H9 (cell line): ENCODE measurements around the gene YWHAB. TPM values are rescaled to one million over a fixed set of nuclear protein-coding genes. Genes with fewer than 3 reads are reported as not detected.

ENCODE experiments used
- DNase-seq: peaks from one replicate; pipeline ENCODE4 v3.0.0-alpha.2; 2017
- H2AFZ ChIP-seq: one replicate; pipeline ENCODE4 v1.6.1; 2013; ENCODE audit warnings: mild to moderate bottlenecking, low read length, control low read depth, moderate library complexity
- H2AK5ac ChIP-seq: 2 replicates; pipeline ENCODE4 v1.6.1; 2013; ENCODE audit warnings: low read length, control low read depth, mixed read lengths; ENCODE audit not compliant: insufficient read length
- H2BK120ac ChIP-seq: one replicate; pipeline ENCODE4 v1.6.1; 2013; ENCODE audit warnings: low read depth, mild to moderate bottlenecking, low read length, control low read depth, inconsistent platforms; ENCODE audit not compliant: poor library complexity, severe bottlenecking
- H2BK12ac ChIP-seq: 2 replicates; pipeline ENCODE4 v1.6.1; 2013; ENCODE audit warnings: low read length, control low read depth, mixed read lengths, low read depth; ENCODE audit not compliant: insufficient read length
- H2BK15ac ChIP-seq: 2 replicates; pipeline ENCODE4 v1.6.1; 2013; ENCODE audit warnings: low read depth, low read length, control low read depth
- H2BK20ac ChIP-seq: one replicate; pipeline ENCODE4 v1.6.1; 2013; ENCODE audit warnings: low read depth, mild to moderate bottlenecking, low read length, control low read depth, inconsistent platforms; ENCODE audit not compliant: poor library complexity, severe bottlenecking
- H2BK5ac ChIP-seq: 2 replicates; pipeline ENCODE4 v1.6.1; 2013; ENCODE audit warnings: low read length, control low read depth, mixed read lengths; ENCODE audit not compliant: insufficient read length
- H3K14ac ChIP-seq: 2 replicates; pipeline ENCODE4 v1.6.1; 2013; ENCODE audit warnings: low read length, control low read depth; ENCODE audit not compliant: insufficient read depth
- H3K18ac ChIP-seq: 2 replicates; pipeline ENCODE4 v1.6.1; 2013; ENCODE audit warnings: low read depth, mild to moderate bottlenecking, mixed read lengths, low read length, control low read depth; ENCODE audit not compliant: insufficient read length
- H3K23ac ChIP-seq: 2 replicates; pipeline ENCODE4 v1.6.1; 2013; ENCODE audit warnings: low read length, control low read depth, mixed read lengths, low read depth; ENCODE audit not compliant: insufficient read length
- H3K23me2 ChIP-seq: 2 replicates; pipeline ENCODE4 v1.6.1; 2013; ENCODE audit warnings: low read depth, mild to moderate bottlenecking, mixed read lengths, low read length, control low read depth; ENCODE audit not compliant: insufficient read length, poor library complexity, severe bottlenecking
- H3K27ac ChIP-seq: 2 replicates; pipeline ENCODE4 v1.5.1; 2013; ENCODE audit warnings: low read length, control low read depth, mixed read lengths, low read depth; ENCODE audit not compliant: insufficient read length
- H3K27me3 ChIP-seq: 2 replicates; pipeline ENCODE4 v1.6.1; 2013; ENCODE audit warnings: low read length, control low read depth, inconsistent platforms; ENCODE audit not compliant: insufficient read depth
- H3K4ac ChIP-seq: 2 replicates; pipeline ENCODE4 v1.6.1; 2013; ENCODE audit warnings: low read depth, mild to moderate bottlenecking, control low read depth, inconsistent platforms, low read length, moderate library complexity
- H3K4me1 ChIP-seq: 2 replicates; pipeline ENCODE4 v1.6.1; 2013; ENCODE audit warnings: low read length, control low read depth, inconsistent platforms; ENCODE audit not compliant: insufficient read depth
- H3K4me2 ChIP-seq: 2 replicates; pipeline ENCODE4 v1.6.1; 2013; ENCODE audit warnings: low read length, control low read depth, mixed read lengths; ENCODE audit not compliant: insufficient read length, insufficient read depth
- H3K56ac ChIP-seq: 2 replicates; pipeline ENCODE4 v1.6.1; 2013; ENCODE audit warnings: low read depth, mild to moderate bottlenecking, mixed read lengths, low read length, control low read depth; ENCODE audit not compliant: insufficient read length
- H3K79me1 ChIP-seq: 2 replicates; pipeline ENCODE4 v1.6.1; 2013; ENCODE audit warnings: low read depth, mild to moderate bottlenecking, moderate library complexity, low read length, control low read depth, inconsistent platforms; ENCODE audit not compliant: insufficient read depth, poor library complexity, severe bottlenecking
- H3K79me2 ChIP-seq: 2 replicates; pipeline ENCODE4 v1.6.1; 2013; ENCODE audit warnings: low read length, control low read depth, inconsistent platforms; ENCODE audit not compliant: insufficient read depth
- H3K9ac ChIP-seq: 2 replicates; pipeline ENCODE4 v1.6.1; 2013; ENCODE audit warnings: low read length, control low read depth, mixed read lengths; ENCODE audit not compliant: insufficient read length; ENCODE audit errors: extremely low read depth
- H3K9me3 ChIP-seq: one replicate; pipeline ENCODE4 v1.6.1; 2013; ENCODE audit warnings: low read depth, low read length, inconsistent platforms; ENCODE audit not compliant: control insufficient read depth
- H3T11ph ChIP-seq: one replicate; pipeline ENCODE4 v1.6.1; 2013; ENCODE audit warnings: mild to moderate bottlenecking, low read length, control low read depth, inconsistent platforms
- H4K20me1 ChIP-seq: one replicate; pipeline ENCODE4 v1.6.1; 2013; ENCODE audit not compliant: control insufficient read depth, insufficient read length, insufficient read depth
- H4K5ac ChIP-seq: 2 replicates; pipeline ENCODE4 v1.6.1; 2013; ENCODE audit warnings: low read depth, mild to moderate bottlenecking, mixed read lengths, low read length, control low read depth; ENCODE audit not compliant: insufficient read length
- H4K8ac ChIP-seq: replicated peaks from 2 replicates; pipeline ENCODE4 v1.6.1; 2013; ENCODE audit warnings: low read length, control low read depth, mixed read lengths, low read depth; ENCODE audit not compliant: insufficient read length
- H4K91ac ChIP-seq: 2 replicates; pipeline ENCODE4 v1.6.1; 2013; ENCODE audit warnings: low read depth, mild to moderate bottlenecking, moderate library complexity, mixed read lengths, low read length, control low read depth; ENCODE audit not compliant: insufficient read length
- H3K27ac Mint-ChIP-seq, 3 experiments: 2 replicates in 2 of 3; 3 replicates in 1 of 3; pipeline ENCODE4 v1.8.0; 2020 to 2021; ENCODE audit warnings: mixed read lengths in 3 of 3, mild to moderate bottlenecking in 1 of 3, moderate library complexity in 1 of 3
- H3K27me3 Mint-ChIP-seq: 2 replicates; pipeline ENCODE4 v1.8.0; 2021; ENCODE audit warnings: low read depth, mild to moderate bottlenecking, moderate library complexity, mixed read lengths
- H3K36me3 Mint-ChIP-seq, 3 experiments: 2 replicates in 2 of 3; 3 replicates in 1 of 3; pipeline ENCODE4 v1.8.0; 2020 to 2021; ENCODE audit warnings: low read depth in 3 of 3, mixed read lengths in 3 of 3; ENCODE audit not compliant: insufficient read depth in 1 of 3
- H3K4me1 Mint-ChIP-seq, 2 experiments: 2 replicates each; pipeline ENCODE4 v1.8.0; 2020; ENCODE audit warnings: mixed read lengths in 2 of 2
- H3K4me3 Mint-ChIP-seq, 2 experiments: 2 replicates in 1 of 2; 3 replicates in 1 of 2; pipeline ENCODE4 v1.8.0; 2020 to 2021; ENCODE audit warnings: mild to moderate bottlenecking in 2 of 2, mixed read lengths in 2 of 2, moderate library complexity in 1 of 2
- H3K9me3 Mint-ChIP-seq, 2 experiments: 2 replicates in 1 of 2; 3 replicates in 1 of 2; pipeline ENCODE4 v1.8.0; 2020; ENCODE audit warnings: mild to moderate bottlenecking in 2 of 2, mixed read lengths in 2 of 2, moderate library complexity in 1 of 2
- CTCF ChIP-seq: fragments of 200-600 bp; sonication (generic); conservative IDR thresholded peaks from 3 replicates; pipeline ENCODE4 v1.8.0; 2021; ENCODE audit warnings: antibody characterized with exemption, mild to moderate bottlenecking
- WGBS: extraction: QIAGEN DNeasy Blood & Tissue Kit; methylation state at CpG from one replicate; pipeline ENCODE4 v1.1.7; 2013; ENCODE audit warnings: missing lambda C conversion rate, low lambda C conversion rate, mixed read lengths; ENCODE audit not compliant: insufficient read length; ENCODE audit errors: extremely low coverage; 5-methylcytosine and 5-hydroxymethylcytosine counted together
- total RNA-seq: library from RNA; stranded (reverse); gene quantifications from 2 replicates; pipeline ENCODE4 v1.2.1, GENCODE V29; 2021

YWHAB gene
- total RNA-seq, 1 experiment from 2014 or later = 203 TPM

DNA sequence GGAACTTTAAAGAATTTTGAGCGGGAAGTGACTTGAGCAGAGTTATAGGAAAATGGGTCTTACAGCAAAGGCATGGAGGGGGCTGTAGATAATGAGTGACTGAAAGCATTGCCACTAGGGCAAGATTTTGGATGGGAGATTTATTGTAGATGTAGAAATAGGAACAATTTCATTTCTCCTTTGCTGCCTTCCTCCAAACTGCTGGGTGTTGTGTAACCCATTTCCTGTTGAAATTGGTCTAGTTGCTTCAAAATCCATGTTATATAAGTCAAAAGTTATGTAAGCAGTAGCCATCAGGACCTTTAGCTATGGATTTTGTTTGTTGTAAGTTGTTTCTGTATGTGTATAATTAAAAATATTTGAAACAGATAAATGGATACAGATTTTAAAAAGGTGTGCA is 11.1 kb downstream of the YWHAB start:
- Histone ChIP-seq H3K4ac (no peak overlapping the region), H2AFZ (no peak overlapping the region), H2BK20ac (no peak overlapping the region), H3T11ph (no peak overlapping the region), H3K4me1 (peaks cover 3% of the 10 kb centered on the region; the same call in 1 of the 2 replicates), H3K4me2 (no peak overlapping the region), H3K9me3 (no peaks in the 10 kb centered on the region), H4K5ac (no peak overlapping the region), H3K56ac (no peak overlapping the region), H2BK12ac (no peak overlapping the region), H3K18ac (no peak overlapping the region), H3K79me1 (peaks cover 11% of the 10 kb centered on the region), H3K14ac (no peak overlapping the region), H3K27ac (no peak overlapping the region), H3K79me2 (peaks cover 49% of the 10 kb centered on the region), H4K91ac (no peak overlapping the region), H2BK15ac (no peak overlapping the region), H4K8ac (no peak overlapping the region), H3K23me2 (no peaks in the 10 kb centered on the region), H2BK5ac (no peak overlapping the region), H3K9ac (no peak overlapping the region), H2AK5ac (no peak overlapping the region), H3K27me3 (no peaks in the 10 kb centered on the region), H4K20me1 (no peaks in the 10 kb centered on the region), H2BK120ac (no peak overlapping the region), H3K23ac (no peak overlapping the region)
- no peak for DNase-seq
- H3K9me3 Mint-ChIP-seq = no peaks in the 10 kb centered on the region
- H3K4me3 Mint-ChIP-seq = no peak overlapping the region
- WGBS = no CpG with 5 or more reads among the region's 1 CpG
- H3K27me3 Mint-ChIP-seq = no peaks in the 10 kb centered on the region
- peaks cover 2 to 8% of the 10 kb centered on the region in 2 experiments; a peak in 3 of 4 replicates for H3K4me1 Mint-ChIP-seq
- 0 out of 7 replicates have a peak overlapping the region, but pooled peaks of 1 of the 3 experiments have one; percentile 3 for H3K27ac Mint-ChIP-seq
- no peak for TF ChIP-seq CTCF
- H3K36me3 Mint-ChIP-seq = peaks cover 6 to 19% (median 10%) of the 10 kb centered on the region in 3 experiments
